ENCODE data around the gene CCNYL1. TPM values are rescaled to one million over a fixed set of nuclear protein-coding genes. Genes with fewer than 3 reads are reported as not detected.

Gene CCNYL1
- polyA plus RNA-seq, 1 donor = 19.6 TPM

GRCh38 chr2:207772081-207772843 lies 60.8 kb downstream of the CCNYL1 start:
- Histone ChIP-seq H3K9me3 (ENCODE audit: control insufficient read depth, low read depth, low read length) (peaks cover 4% of the 10 kb centered on the region), H3K27ac (ENCODE audit: low read length) (peak overlapping the region; percentile 38), H3K36me3 (ENCODE audit: control insufficient read depth, insufficient read depth, low read length) (peaks cover 6% of the 10 kb centered on the region), H3K4me3 (ENCODE audit: low read length) (no peak overlapping the region), H3K27me3 (ENCODE audit: control insufficient read depth, insufficient read depth, low read length) (peaks cover 8% of the 10 kb centered on the region), H3K4me1 (ENCODE audit: control insufficient read depth, insufficient read depth, low read length) (peaks cover 22% of the 10 kb centered on the region)
- peak in 1 of 2 donors; percentile 71 for DNase-seq
- whole genome bisulfite sequencing (ENCODE audit: insufficient coverage, low lambda C conversion rate) = no CpG with 5 or more reads among the region's 13 CpGs

DNA sequence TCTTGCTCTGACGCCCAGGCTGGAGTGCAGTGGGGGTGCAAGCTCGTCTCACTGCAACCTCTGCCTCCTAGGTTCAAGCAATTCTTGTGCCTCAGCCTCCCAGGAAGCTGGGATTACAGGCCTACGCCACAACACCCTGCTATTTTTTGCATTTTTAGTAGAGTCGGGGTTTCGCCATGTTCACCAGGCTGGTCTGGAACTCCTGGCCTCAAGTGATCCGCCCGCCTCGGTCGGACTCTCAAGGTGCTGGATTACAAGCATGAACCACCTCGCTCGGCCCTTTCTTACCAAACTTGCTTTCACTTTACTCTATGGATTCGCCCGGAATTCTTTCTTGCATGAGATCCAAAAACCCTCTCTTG lies 61.4 kb downstream of the CCNYL1 start:
- Histone ChIP-seq H3K36me3 (ENCODE audit: control insufficient read depth, insufficient read depth, low read length) (peaks cover under 1% of the 10 kb centered on the region), H3K9me3 (ENCODE audit: control insufficient read depth, low read depth, low read length) (no peaks in the 10 kb centered on the region), H3K27me3 (ENCODE audit: control insufficient read depth, insufficient read depth, low read length) (peaks cover 3% of the 10 kb centered on the region), H3K4me3 (ENCODE audit: low read length) (no peak overlapping the region), H3K27ac (ENCODE audit: low read length) (no peak overlapping the region), H3K4me1 (ENCODE audit: control insufficient read depth, insufficient read depth, low read length) (peaks cover 17% of the 10 kb centered on the region)
- no peak for DNase-seq
- no CpG with 5 or more reads among the region's 13 CpGs for WGBS (ENCODE audit: insufficient coverage, low lambda C conversion rate)

- Histone ChIP-seq H3K4me1 (ENCODE audit: control insufficient read depth, insufficient read depth, low read length) (peaks cover 17% of the 10 kb centered on the region), H3K36me3 (ENCODE audit: control insufficient read depth, insufficient read depth, low read length) (no peaks in the 10 kb centered on the region), H3K27me3 (ENCODE audit: control insufficient read depth, insufficient read depth, low read length) (no peaks in the 10 kb centered on the region), H3K4me3 (ENCODE audit: low read length) (no peak overlapping the region), H3K27ac (ENCODE audit: low read length) (peak overlapping the region; percentile 53), H3K9me3 (ENCODE audit: control insufficient read depth, low read depth, low read length) (no peaks in the 10 kb centered on the region)
- DNase-seq = peak; percentile 63 to 78
- WGBS (ENCODE audit: insufficient coverage, low lambda C conversion rate) = no CpG with 5 or more reads among the region's 3 CpGs
Measured at GRCh38 chr2:207775473-207775872, 64.0 kb downstream of the CCNYL1 start.

DNA sequence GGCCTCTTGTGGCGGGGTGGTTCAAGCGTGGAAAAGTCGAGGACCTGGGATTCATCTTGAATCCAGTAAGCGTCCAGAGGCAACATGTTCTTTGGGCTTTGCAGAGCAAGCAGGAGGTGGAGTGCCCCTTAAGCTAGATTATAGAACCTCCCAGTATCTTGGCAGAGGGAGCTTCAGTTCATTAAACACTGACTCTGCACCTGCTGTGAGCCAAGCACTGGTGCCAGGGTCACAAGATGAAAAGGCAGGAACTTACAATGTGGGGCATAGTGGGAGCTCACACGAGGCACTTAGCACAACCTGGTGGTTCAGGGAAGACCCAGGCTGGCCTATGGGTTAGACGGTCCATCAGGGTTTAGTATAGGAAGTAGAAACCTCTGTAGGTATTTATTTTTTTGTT lies 65.7 kb downstream of the CCNYL1 start:
- H3K36me3 ChIP-seq (ENCODE audit: control insufficient read depth, insufficient read depth, low read length) = no peaks in the 10 kb centered on the region
- no CpG with 5 or more reads among the region's 6 CpGs for WGBS (ENCODE audit: insufficient coverage, low lambda C conversion rate)
- DNase-seq = no peak
- H3K27ac ChIP-seq (ENCODE audit: low read length) = no peak overlapping the region
- H3K4me3 ChIP-seq (ENCODE audit: low read length) = no peak overlapping the region
- H3K9me3 ChIP-seq (ENCODE audit: control insufficient read depth, low read depth, low read length) = no peaks in the 10 kb centered on the region
- peaks cover 16% of the 10 kb centered on the region for H3K4me1 ChIP-seq (ENCODE audit: control insufficient read depth, insufficient read depth, low read length)
- H3K27me3 ChIP-seq (ENCODE audit: control insufficient read depth, insufficient read depth, low read length) = no peaks in the 10 kb centered on the region

DNA sequence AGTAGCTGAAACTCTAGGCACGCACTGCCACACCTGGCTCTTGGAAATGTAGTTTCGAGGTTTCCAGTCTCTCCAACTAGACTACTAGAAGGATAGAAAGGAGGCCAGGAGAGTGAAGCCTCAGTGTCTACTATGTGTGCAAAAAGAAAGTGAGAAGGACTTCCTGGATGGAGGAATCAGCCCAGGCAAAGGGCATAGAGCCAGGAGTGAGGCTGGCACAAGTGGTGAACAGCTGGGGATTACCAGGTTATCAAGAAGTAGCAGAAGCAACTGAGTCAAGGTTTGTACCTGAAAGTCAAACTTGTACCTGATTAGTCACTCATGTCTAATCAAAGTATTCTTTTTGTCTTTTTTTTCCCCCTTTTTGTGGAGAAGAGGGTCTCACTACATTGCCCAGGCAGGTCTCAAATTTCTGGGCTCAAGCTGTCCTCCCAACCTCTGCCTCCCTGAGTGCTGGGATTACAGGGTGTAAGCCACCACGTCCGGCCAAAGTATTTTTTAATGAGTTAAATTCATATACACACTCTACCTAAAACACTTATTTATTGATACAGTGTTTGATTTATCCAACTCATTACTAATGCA lies 67.0 kb downstream of the CCNYL1 start:
- H3K4me3 ChIP-seq (ENCODE audit: low read length) = no peak overlapping the region
- H3K36me3 ChIP-seq (ENCODE audit: control insufficient read depth, insufficient read depth, low read length) = no peaks in the 10 kb centered on the region
- peaks cover 27% of the 10 kb centered on the region for H3K4me1 ChIP-seq (ENCODE audit: control insufficient read depth, insufficient read depth, low read length)
- no peak for DNase-seq
- H3K27ac ChIP-seq (ENCODE audit: low read length) = no peak overlapping the region
- H3K27me3 ChIP-seq (ENCODE audit: control insufficient read depth, insufficient read depth, low read length) = no peaks in the 10 kb centered on the region
- H3K9me3 ChIP-seq (ENCODE audit: control insufficient read depth, low read depth, low read length) = no peaks in the 10 kb centered on the region
- WGBS (ENCODE audit: insufficient coverage, low lambda C conversion rate) = no CpG with 5 or more reads among the region's 4 CpGs

- Histone ChIP-seq H3K9me3 (ENCODE audit: control insufficient read depth, low read depth, low read length) (no peaks in the 10 kb centered on the region), H3K4me1 (ENCODE audit: control insufficient read depth, insufficient read depth, low read length) (peaks cover 28% of the 10 kb centered on the region), H3K36me3 (ENCODE audit: control insufficient read depth, insufficient read depth, low read length) (no peaks in the 10 kb centered on the region), H3K27me3 (ENCODE audit: control insufficient read depth, insufficient read depth, low read length) (no peaks in the 10 kb centered on the region), H3K27ac (ENCODE audit: low read length) (no peak overlapping the region), H3K4me3 (ENCODE audit: low read length) (no peak overlapping the region)
- no CpG with 5 or more reads among the region's 11 CpGs for WGBS (ENCODE audit: insufficient coverage, low lambda C conversion rate)
- peak in 1 of 2 donors; percentile 60 for DNase-seq
Measured at GRCh38 chr2:207779523-207779922, 68.1 kb downstream of the CCNYL1 start.

GRCh38 chr2:207782238-207783030 lies 71.0 kb downstream of the CCNYL1 start:
- H3K4me3 ChIP-seq (ENCODE audit: low read length) = no peak overlapping the region
- H3K4me1 ChIP-seq (ENCODE audit: control insufficient read depth, insufficient read depth, low read length) = peaks cover 28% of the 10 kb centered on the region
- DNase-seq = peak; percentile 73 to 85
- no peaks in the 10 kb centered on the region for H3K9me3 ChIP-seq (ENCODE audit: control insufficient read depth, low read depth, low read length)
- no peaks in the 10 kb centered on the region for H3K36me3 ChIP-seq (ENCODE audit: control insufficient read depth, insufficient read depth, low read length)
- peak overlapping the region; percentile 9 for H3K27ac ChIP-seq (ENCODE audit: low read length)
- WGBS (ENCODE audit: insufficient coverage, low lambda C conversion rate) = no CpG with 5 or more reads among the region's 10 CpGs
- no peaks in the 10 kb centered on the region for H3K27me3 ChIP-seq (ENCODE audit: control insufficient read depth, insufficient read depth, low read length)

DNA sequence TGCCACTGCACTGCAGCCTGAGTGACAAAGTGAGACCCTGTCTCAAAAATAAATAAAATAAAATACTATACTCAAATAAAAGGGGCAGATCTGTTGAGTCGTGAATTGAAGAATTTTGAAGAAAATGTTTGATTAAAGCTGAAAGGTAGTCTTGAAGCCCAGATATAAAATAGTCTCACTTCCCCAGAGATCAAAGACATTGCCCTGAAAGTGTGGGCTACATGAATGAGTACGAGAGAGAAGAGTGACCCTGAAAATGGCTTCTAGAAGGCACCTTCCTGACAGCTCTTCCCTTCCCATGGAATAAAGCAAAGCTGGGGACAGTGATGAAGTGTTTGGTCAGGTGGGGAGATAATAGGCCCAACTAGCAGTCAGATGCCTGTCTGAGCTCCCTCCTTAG lies 72.1 kb downstream of the CCNYL1 start:
- no peak overlapping the region for H3K4me3 ChIP-seq (ENCODE audit: low read length)
- H3K27me3 ChIP-seq (ENCODE audit: control insufficient read depth, insufficient read depth, low read length) = no peaks in the 10 kb centered on the region
- no peak for DNase-seq
- 92% methylated on average over 2 of the region's 2 CpGs for WGBS (ENCODE audit: insufficient coverage, low lambda C conversion rate)
- no peak overlapping the region for H3K27ac ChIP-seq (ENCODE audit: low read length)
- no peaks in the 10 kb centered on the region for H3K36me3 ChIP-seq (ENCODE audit: control insufficient read depth, insufficient read depth, low read length)
- H3K9me3 ChIP-seq (ENCODE audit: control insufficient read depth, low read depth, low read length) = no peaks in the 10 kb centered on the region
- H3K4me1 ChIP-seq (ENCODE audit: control insufficient read depth, insufficient read depth, low read length) = peaks cover 28% of the 10 kb centered on the region

DNA sequence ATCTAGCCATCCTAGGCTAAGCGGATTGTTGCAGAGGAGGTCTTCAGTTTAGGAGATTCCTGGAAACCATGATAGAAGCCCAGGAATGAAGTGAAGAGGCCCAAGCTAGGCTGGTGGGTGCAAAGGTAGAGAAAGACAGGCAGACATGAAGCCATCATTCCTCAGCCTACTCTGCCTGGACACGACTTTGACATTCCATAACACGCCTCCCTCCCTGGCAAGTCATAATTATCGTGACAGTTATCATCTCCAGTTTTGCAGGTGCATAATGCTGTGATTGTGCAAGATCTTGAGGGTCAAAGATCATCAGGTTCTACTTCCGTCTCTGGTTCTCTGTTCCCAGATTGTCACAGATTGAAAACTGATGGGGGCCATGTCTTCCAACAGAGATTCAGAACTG lies 73.5 kb downstream of the CCNYL1 start:
- Histone ChIP-seq H3K4me3 (ENCODE audit: low read length) (no peak overlapping the region), H3K27ac (ENCODE audit: low read length) (peak overlapping the region; percentile 30), H3K9me3 (ENCODE audit: control insufficient read depth, low read depth, low read length) (no peaks in the 10 kb centered on the region), H3K27me3 (ENCODE audit: control insufficient read depth, insufficient read depth, low read length) (no peaks in the 10 kb centered on the region), H3K4me1 (ENCODE audit: control insufficient read depth, insufficient read depth, low read length) (peaks cover 28% of the 10 kb centered on the region), H3K36me3 (ENCODE audit: control insufficient read depth, insufficient read depth, low read length) (no peaks in the 10 kb centered on the region)
- no CpG with 5 or more reads among the region's 5 CpGs for WGBS (ENCODE audit: insufficient coverage, low lambda C conversion rate)
- DNase-seq = peak in 1 of 2 donors; percentile 81

GRCh38 chr2:207787017-207787416 lies 75.6 kb downstream of the CCNYL1 start:
- no peak for DNase-seq
- no peak overlapping the region for H3K27ac ChIP-seq (ENCODE audit: low read length)
- H3K27me3 ChIP-seq (ENCODE audit: control insufficient read depth, insufficient read depth, low read length) = no peaks in the 10 kb centered on the region

More at GRCh38 chr2:207787017-207787416, 75.6 kb downstream of the CCNYL1 start:
- H3K4me3 ChIP-seq (ENCODE audit: low read length) = no peak overlapping the region
- no peaks in the 10 kb centered on the region for H3K9me3 ChIP-seq (ENCODE audit: control insufficient read depth, low read depth, low read length)
- no peaks in the 10 kb centered on the region for H3K36me3 ChIP-seq (ENCODE audit: control insufficient read depth, insufficient read depth, low read length)
- WGBS (ENCODE audit: insufficient coverage, low lambda C conversion rate) = no CpG with 5 or more reads among the region's 3 CpGs
- peaks cover 26% of the 10 kb centered on the region for H3K4me1 ChIP-seq (ENCODE audit: control insufficient read depth, insufficient read depth, low read length)
